Upper lobe of right lung (tissue), 1 donor: ENCODE results near the gene FHAD1. TPM values are rescaled to one million over a fixed set of nuclear protein-coding genes. Genes with fewer than 3 reads are reported as not detected.

Experiments used
- ATAC-seq: fragments of 200-7000 bp; cut with Tn5 transposase; one replicate; pipeline ENCODE4 v1.9.1; 2020; ENCODE audit warnings: mild to moderate bottlenecking, moderate library complexity
- DNase-seq: peaks from one replicate; pipeline ENCODE4 v3.0.0-alpha.2; 2020
- H3K27ac ChIP-seq: fragments of 200-600 bp; one replicate; pipeline ENCODE4 v1.8.0; 2022
- H3K27me3 ChIP-seq: fragments of 200-600 bp; one replicate; pipeline ENCODE4 v1.8.0; 2022; ENCODE audit warnings: mild to moderate bottlenecking
- H3K36me3 ChIP-seq: fragments of 200-600 bp; one replicate; pipeline ENCODE4 v1.8.0; 2022
- H3K4me1 ChIP-seq: fragments of 200-600 bp; one replicate; pipeline ENCODE4 v1.8.0; 2022
- H3K4me3 ChIP-seq: fragments of 200-600 bp; one replicate; pipeline ENCODE4 v1.8.0; 2022; ENCODE audit warnings: mild to moderate bottlenecking
- H3K9me3 ChIP-seq: fragments of 200-600 bp; one replicate; pipeline ENCODE4 v1.8.0; 2022
- intact Hi-C: fragments of 100-400 bp; cut with DNase I; formaldehyde crosslinking; loops from one replicate; pipeline ENCODE4 v1.11.0; 2022
- total RNA-seq: library from RNA; stranded (reverse); fragmentation: NEBNext Ultra II Directional; extraction: Animal tissue kit (Norgen Biotek cat#: 25700); gene quantifications from one replicate; pipeline ENCODE4 v1.2.1, GENCODE V29; 2021
- TF ChIP-seq, protein P1 (sequence below): fragments of 200-600 bp; IDR thresholded peaks from one replicate; pipeline ENCODE4 v1.8.0; 2022; ENCODE audit warnings: antibody characterized with exemption
- donor health status: DM: no; HTN: yes; CAD: no; lungs with severe emphysema.

Gene FHAD1
- total RNA-seq, 1 donor from 2014 or later, result 2.4 TPM

DNA sequence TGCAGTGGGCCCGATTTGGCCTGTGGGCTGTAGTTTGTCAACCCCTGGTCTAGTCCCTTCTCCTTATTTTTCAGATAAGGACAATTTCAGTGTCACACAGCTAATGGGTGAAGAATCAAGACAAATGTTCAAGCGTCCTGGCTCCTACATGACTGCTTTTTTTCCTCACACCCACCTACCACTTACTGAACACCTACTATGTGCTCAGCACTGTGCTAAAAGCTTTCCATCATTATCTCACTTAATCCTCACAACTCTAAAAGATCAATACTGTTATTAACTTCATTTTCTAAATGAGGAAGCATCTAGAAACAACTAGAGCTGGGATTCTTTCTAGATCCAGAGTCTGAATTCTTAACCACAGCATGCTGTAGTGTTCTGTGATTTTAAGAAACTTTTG is 94.2 kb downstream of the FHAD1 start:
- ATAC-seq (no peak), DNase-seq (no peak)
- Histone ChIP-seq H3K4me1 (peaks cover 21% of the 10 kb centered on the region), H3K36me3 (no peaks in the 10 kb centered on the region), H3K27me3 (no peaks in the 10 kb centered on the region), H3K27ac (no peak overlapping the region), H3K9me3 (no peaks in the 10 kb centered on the region), H3K4me3 (no peak overlapping the region)
- TF ChIP-seq, protein P1, sequence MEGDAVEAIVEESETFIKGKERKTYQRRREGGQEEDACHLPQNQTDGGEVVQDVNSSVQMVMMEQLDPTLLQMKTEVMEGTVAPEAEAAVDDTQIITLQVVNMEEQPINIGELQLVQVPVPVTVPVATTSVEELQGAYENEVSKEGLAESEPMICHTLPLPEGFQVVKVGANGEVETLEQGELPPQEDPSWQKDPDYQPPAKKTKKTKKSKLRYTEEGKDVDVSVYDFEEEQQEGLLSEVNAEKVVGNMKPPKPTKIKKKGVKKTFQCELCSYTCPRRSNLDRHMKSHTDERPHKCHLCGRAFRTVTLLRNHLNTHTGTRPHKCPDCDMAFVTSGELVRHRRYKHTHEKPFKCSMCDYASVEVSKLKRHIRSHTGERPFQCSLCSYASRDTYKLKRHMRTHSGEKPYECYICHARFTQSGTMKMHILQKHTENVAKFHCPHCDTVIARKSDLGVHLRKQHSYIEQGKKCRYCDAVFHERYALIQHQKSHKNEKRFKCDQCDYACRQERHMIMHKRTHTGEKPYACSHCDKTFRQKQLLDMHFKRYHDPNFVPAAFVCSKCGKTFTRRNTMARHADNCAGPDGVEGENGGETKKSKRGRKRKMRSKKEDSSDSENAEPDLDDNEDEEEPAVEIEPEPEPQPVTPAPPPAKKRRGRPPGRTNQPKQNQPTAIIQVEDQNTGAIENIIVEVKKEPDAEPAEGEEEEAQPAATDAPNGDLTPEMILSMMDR, result no peak
- intact Hi-C loops, result no loop called here

DNA sequence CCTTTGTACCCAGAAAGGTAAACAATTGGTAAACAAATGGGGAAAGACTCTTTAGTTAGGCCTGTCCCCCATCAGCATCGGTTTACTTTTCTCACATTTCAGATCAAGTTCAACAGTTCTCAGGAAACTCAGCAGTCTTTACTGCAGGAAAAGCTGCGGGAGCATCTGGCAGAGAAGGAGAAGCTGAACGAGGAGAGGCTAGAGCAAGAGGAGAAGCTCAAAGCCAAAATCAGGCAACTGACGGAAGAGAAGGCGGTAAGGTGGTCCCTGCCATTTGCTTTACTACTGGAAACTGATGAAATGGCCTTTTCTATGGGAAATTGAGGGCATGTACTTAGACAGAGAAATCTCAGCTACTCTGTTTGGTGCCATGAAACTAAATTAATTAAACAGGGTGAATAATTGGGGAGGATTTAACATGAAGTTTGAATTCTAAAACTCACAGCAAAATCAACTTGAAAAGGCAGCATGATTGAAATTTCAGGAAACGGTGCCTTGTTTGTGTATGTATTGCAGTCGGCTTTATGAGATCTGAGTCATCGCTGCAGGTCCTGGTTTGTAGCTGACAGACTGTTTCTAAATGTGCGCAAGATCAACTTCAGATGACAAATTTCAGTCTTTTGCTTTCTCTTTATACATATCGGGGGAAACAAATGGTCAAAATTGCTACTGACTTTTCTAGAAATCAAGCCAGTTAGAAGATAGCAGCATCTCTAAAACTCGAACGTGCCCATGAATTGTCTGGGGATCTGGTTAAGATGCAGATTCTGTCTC is 94.8 kb downstream of the FHAD1 start:
- Histone ChIP-seq H3K36me3 (no peaks in the 10 kb centered on the region), H3K27ac (no peak overlapping the region), H3K27me3 (no peaks in the 10 kb centered on the region), H3K4me3 (no peak overlapping the region), H3K9me3 (no peaks in the 10 kb centered on the region), H3K4me1 (peaks cover 21% of the 10 kb centered on the region)
- TF ChIP-seq, protein P1, result no peak
- ATAC-seq (no peak), DNase-seq (no peak)
- intact Hi-C loops, result no loop called here

DNA sequence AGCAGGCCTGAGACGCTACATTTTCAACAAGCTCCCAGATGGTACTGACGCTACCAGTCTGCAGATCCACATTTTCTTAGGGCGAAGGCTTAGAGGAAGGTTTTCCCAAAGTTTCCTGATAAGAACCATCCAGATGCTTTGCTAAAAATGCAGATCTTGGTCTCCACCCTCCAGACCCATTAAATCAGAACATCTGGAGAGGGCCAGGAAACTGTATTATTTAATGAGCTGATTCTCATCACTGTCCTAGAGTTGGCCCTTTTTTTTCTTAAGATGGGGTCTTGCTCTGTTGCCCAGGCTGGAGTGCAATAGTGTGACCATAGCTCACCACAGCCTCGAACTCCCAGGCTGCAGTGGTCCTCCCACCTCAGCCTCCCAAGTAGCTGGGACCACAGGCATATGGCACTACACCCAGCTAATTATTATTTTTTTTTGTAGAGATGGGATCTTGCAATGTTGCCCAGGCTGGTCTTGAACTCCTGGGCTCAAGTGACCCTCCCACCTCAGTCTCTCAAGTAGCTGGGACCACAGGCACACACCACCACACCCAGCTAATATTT is 95.5 kb downstream of the FHAD1 start:
- DNase-seq (no peak), ATAC-seq (no peak)
- TF ChIP-seq, protein P1, result no peak
- H3K4me1 ChIP-seq, result peaks cover 15% of the 10 kb centered on the region
- H3K27me3 ChIP-seq, result no peaks in the 10 kb centered on the region
- intact Hi-C loops, result no loop called here
- H3K4me3 ChIP-seq, result no peak overlapping the region
- no peak overlapping the region for H3K27ac ChIP-seq
- no peaks in the 10 kb centered on the region for H3K9me3 ChIP-seq
- H3K36me3 ChIP-seq, result no peaks in the 10 kb centered on the region

DNA sequence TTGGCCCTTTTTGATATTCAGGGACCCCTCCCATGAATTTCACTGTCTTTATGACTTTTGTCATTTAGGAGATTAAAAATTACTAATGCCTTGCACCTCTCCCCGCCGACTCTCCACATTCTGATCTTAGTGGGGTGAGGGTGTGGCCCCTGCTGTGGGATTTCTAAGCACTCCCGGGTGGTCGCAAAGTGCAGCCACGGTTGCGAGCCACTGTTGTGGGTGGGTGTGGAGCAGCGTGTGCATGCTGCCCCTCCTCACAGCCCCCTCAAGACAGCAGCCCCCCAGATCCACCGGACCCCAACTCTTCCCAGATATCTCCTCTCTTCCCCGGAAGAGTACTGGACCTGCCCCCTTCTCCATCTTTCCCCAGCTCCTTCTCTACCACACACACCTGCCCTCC is 96.1 kb downstream of the FHAD1 start:
- Histone ChIP-seq H3K9me3 (no peaks in the 10 kb centered on the region), H3K4me3 (no peak overlapping the region), H3K27me3 (no peaks in the 10 kb centered on the region), H3K27ac (no peak overlapping the region), H3K36me3 (no peaks in the 10 kb centered on the region), H3K4me1 (peaks cover 9% of the 10 kb centered on the region)
- TF ChIP-seq, protein P1, result no peak
- DNase-seq, result no peak
- intact Hi-C loops, result no loop called here
- ATAC-seq, result no peak

DNA sequence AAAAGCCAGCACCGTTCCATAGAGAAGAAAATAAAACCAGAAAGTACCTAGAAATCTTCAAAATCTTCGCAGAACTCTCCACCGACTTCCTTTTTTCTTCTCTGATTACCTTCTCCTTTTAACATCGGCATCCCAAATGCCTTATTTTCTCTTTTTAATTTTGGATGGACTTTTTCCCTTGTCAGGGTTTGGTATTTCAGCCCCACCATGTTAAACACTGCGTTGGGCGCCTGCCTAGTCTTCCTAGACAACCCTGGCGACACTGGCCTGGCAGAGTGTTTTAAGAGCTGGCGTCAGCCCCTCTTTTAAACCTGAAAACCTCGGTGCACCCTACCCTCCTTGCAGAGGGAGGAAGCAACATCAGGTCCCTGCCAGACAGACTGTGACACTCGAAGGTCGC is 96.7 kb downstream of the FHAD1 start:
- Histone ChIP-seq H3K27me3 (no peaks in the 10 kb centered on the region), H3K9me3 (no peaks in the 10 kb centered on the region), H3K36me3 (no peaks in the 10 kb centered on the region), H3K4me3 (no peak overlapping the region), H3K4me1 (peaks cover 6% of the 10 kb centered on the region), H3K27ac (no peak overlapping the region)
- ATAC-seq, result no peak
- DNase-seq, result no peak
- intact Hi-C loops, result no loop called here
- TF ChIP-seq, protein P1, result no peak
